ENCODE data around the gene IRAK1BP1.
A peak's percentile ranks its signal among the peaks of the same experiment; 100 is the strongest.
"Not testable (repeated sequence)": the region's sequence is repeated elsewhere in the genome, so short reads cannot be mapped to it uniquely, and the experiment has no call there.

The IRAK1BP1 gene, protein sequence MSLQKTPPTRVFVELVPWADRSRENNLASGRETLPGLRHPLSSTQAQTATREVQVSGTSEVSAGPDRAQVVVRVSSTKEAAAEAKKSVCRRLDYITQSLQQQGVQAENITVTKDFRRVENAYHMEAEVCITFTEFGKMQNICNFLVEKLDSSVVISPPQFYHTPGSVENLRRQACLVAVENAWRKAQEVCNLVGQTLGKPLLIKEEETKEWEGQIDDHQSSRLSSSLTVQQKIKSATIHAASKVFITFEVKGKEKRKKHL

DNA sequence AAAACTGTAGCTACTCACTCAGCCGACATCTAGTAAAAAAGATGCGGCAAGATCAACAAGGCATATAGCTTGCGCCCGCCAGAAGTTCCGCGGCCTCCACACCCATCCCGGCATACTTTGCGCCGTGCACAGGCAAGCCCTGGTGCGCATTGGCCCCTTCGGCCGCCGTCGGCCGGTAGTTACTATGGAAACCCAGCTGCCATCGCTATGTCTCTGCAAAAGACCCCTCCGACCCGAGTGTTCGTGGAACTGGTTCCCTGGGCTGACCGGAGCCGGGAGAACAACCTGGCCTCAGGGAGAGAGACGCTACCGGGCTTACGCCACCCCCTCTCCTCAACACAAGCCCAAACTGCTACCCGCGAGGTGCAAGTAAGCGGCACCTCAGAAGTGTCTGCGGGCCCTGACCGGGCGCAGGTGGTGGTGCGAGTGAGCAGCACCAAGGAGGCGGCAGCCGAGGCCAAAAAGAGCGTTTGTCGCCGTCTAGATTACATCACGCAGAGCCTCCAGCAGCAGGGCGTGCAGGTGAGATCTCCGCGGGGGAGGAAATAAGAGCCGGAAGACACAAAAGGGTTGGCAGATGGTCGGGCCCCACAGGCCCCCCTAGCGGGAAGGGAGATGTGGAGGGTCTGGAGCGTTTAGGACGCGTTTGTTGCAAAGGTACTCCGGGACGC lies at the start of gene IRAK1BP1:
TSS of gene IRAK1BP1 (plus strand) at position 182 of the 671 bp plus-strand sequence. CDS start at position 208, 26 bp downstream.
- peak; percentile 84 for DNase-seq (ENCODE audit: low read depth)

DNA sequence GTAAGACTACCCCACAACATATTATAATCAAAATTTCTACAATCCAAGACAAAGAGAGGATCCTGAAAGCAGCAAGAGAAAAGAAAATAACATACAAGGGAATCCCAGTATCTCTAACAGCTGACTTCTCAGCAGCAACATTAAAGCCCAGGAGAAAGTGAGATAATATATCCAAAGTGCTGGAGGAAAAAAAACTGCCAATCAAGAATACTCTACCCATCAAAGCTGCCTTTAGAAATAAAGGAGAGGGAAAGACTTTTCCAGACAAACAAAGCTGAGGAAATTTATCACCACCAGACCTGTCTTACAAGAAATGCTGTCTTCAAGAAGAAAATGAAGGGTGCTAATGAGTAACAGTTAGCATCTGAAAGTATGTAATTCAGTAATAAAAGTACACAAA lies 43.3 kb upstream of the IRAK1BP1 start:
- DNase-seq (ENCODE audit: low read depth) = no peak

DNA sequence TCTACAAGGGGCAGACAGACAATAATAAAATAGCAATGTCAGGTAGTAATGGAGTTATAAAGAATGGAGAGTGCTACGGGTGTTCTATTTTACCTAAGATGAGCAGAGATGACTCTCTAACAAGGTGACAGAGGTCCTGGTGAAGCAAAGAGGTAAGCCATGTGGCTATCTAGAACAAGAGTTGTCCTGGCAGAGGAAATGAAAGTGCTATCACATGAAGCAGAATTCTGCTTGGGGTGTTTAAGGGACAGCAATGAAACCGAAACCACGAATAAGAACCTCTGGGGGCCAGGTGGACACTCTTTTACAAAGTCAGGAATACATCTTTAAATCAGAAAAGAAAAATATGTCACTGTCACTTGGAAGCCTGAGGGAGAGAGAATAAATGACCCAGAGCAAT lies 37.9 kb upstream of the IRAK1BP1 start:
- DNase-seq (ENCODE audit: low read depth) = no peak

DNA sequence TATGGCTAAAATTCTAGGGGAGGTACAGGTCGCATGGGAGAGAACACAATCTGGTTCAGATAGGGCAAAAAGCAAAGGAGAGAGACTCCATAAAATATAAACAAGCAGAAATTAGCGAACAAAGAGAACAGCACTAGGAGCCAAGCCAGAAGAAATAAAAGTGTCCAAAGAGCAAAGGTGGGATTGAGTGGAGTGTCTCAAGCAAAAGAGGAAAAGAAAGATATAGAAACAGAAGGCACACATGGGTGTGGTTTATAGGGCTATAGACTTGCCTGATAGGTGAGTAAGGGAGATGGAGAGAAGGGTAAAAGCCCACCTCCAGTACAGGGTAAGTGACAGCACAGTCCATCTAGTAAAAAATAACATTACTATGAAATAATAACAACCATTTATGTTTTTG lies 36.5 kb upstream of the IRAK1BP1 start:
- DNase-seq (ENCODE audit: low read depth) = no peak

DNA sequence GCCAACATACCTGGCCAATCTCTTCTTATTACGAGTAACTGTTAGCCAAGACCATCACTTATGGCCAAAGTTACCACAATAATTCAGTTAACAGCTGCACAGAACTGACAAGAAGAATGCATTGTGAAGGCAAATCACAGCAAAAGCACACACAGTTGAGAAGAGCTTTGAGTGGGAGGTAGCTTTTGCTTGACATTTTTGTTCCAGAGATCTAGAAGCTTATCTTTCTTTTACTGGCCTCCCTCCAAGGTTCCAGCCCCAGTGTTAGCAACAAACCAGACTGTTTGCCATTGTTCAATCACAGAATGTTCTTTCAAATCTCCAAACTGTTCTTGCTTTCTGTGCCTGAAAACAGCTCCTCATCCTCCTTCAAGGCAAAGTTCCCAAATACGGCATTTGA lies 35.9 kb upstream of the IRAK1BP1 start:
- peak; percentile 76 for DNase-seq (ENCODE audit: low read depth)

DNA sequence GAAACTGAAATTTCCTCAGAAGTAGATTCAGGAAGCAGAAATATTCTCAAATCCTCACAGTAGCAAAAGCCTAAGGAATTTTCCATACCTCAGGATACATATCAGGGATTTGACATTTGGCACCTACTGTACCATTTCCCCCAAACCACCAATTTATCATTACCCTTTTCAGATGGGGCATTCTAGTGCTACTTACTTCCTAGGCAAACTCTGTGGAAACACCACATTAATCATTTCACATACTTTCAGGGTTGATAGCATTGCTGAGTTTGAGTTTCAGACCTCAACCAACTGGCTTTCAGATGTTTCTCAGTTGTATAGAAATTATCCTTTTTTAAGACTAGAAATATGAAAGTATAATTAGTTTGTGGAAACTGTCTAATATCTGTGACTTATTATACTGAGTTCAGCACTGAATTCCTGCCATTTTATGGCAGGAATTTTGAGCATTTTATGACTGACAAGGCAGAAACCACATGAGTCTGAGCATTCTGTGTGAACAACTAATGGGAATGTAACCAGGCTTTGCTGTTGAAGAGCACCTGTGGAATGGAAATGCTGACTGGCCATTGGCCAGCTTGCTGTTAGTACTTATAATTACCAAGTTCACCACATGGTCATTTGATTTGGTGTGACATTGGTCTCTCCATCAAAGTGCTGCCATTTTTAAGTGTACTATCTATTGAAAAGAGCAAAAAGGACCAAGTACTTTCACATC lies 35.1 kb upstream of the IRAK1BP1 start:
- DNase-seq (ENCODE audit: low read depth) = peak; percentile 47

DNA sequence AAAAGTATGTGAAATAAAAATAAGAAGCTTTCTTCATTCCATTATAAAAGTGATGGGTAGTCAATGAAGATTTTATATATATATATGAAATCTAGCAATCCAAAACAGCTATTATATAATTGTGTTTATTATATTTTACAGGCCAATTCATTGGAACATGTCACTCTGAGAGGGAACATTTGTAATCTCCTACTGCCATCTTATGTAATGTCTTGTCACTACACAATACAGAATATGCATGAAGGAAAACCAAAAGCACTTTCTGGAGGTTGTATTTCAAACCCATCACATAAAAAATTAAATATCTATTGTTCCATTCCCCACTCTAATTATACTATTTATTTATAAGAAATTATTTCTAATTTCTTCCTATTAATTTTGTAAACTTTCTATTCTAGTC lies 31.5 kb upstream of the IRAK1BP1 start:
- DNase-seq (ENCODE audit: low read depth) = no peak

DNA sequence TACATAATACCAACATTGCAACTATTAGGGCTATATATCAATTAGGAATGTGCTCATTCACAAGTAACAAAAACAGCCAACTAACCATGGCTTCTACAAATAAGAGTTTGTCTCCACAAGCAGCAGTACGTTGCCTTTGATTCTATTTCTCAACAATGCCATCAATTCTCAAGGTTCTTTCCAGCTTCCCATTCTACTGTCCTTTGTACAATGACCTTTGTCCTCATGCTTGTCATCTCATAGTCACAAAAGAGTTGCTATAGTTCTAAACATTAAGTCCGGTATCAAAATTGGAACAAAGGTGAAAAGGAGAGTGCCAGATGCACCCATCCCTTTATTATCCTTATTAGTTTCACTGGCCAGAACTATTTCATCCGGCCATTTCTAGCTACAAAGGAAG lies 30.8 kb upstream of the IRAK1BP1 start:
- no peak for DNase-seq (ENCODE audit: low read depth)

DNA sequence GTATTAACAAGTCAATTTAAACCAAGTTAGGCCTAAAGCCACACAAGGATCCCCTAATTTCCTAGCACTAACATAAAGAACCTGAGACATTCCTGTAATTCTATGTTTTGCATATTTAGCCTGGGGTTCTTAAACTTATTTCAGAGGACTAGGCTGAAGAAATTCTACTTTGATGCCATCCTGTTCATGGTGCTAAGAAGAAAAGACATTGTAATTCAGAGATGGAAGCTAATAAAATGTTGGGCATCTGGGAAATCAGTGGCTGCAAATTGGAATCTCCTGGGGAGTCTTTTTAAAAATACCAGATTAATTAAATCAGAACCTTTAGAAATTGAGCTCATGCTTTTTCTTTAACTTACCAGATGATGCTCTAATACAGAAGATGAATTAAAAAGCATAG lies 26.2 kb upstream of the IRAK1BP1 start:
- no peak for DNase-seq (ENCODE audit: low read depth)

DNA sequence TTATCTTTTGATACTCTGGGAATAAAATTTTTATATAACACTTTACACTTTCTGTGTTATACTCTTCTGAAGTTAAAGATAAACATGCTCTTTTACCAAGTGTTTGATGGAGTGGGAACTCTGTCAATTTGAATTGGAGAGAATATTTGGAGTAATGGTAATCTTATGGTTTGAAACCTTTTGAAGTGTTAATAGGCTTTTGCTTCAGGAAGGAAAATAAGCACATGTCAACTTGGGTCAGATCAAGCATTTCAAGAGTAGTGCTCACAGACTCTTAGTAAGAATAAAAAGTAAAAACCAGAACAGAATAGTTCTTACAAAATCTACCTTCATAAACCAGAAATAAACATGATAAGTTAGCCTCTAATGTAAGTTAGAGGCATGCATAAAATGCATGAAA lies 24.4 kb upstream of the IRAK1BP1 start:
- DNase-seq (ENCODE audit: low read depth) = no peak

DNA sequence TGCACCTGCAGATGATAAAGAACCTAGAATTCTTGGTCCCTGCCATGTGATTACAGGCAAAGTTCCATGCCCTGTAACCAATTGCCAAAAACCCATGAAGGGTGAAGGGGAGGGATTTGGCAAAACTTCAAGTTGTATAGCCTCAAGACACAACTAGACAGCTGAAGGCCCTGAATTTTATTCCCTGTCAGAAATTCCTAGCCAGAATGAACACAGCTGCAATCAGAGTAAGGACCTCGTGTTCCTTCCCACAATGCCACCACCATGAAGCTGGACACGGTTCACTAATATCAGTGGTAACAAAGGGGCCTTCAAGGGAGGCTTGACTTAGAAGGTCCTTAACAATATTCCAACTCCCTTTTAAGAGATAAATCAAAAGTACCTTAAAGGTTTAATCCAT lies 22.5 kb upstream of the IRAK1BP1 start:
- DNase-seq (ENCODE audit: low read depth) = no peak

DNA sequence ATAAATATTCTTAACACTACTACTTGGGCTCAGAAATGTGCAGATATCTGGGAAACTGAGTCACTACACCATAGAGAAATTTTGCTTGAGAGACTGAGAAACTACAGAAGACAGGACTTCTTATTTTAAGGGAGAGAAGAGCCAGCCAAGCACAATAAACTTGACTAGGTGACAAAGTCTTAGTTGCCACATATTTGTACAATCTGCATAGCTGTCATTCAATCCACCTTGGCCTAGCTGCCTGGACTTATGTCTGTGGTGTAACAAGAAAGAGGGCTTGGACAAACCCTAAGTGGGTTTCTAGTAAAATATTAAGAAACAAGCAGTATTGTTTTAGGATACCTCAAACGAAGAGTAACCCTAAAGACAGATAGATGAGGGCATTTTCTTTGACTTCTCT lies 21.8 kb upstream of the IRAK1BP1 start:
- DNase-seq (ENCODE audit: low read depth) = no peak

DNA sequence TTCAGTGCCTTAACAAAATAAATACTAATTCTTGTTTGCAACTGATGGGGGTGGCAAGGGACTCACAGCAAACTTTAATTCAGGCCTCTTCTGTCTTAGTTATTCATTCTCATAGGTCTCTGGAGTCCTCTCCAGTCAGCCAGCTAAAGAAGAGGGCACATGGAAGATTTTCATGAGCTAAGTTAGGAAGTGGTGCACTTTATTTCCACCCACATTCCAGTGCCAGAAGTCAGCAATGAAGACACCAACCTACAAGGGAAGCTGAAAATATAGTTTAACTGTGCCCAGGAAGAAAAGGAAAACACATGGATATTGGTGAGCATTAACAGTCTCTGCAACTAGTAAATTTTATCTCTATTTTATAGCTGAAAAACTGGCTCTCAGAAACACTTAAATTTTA lies 16.7 kb upstream of the IRAK1BP1 start:
- DNase-seq (ENCODE audit: low read depth) = no peak

DNA sequence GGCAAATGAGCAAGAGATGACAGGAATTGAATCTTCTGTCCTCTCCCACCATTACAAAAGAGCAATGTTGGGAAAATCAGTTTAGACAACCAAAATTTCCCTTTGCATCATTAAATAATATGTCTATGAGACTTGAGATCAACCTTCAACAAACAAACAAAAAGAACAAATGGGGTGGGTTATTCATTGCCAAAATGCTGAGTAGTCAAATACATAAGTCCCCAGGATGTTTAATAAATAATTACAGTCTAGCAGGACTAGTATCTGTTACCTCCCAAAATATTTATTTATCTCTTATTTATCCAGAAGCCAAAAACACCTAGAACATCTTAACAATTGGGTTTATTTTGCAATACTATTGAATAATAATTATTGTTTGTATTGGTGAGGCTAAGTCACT lies 16.2 kb upstream of the IRAK1BP1 start:
- DNase-seq (ENCODE audit: low read depth) = no peak

DNA sequence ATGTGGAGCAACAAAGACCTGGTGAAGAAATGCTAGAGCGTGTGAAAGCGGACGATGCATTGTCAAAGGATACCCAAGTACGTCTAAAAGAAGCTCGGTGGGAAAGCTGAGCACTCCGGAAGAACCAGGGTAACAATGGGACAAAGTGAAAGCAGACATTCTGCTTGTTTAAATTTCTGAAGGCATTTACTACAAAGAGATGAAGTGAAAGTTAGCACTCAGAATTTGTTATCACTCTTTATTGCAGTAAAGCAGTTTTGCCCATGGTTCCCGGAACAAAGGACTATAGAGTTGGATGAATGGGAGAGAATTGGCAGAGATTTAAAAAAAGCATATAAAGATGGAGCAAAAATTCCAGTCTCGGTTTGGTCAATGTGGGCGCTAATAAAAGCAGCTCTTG lies 12.8 kb upstream of the IRAK1BP1 start:
- DNase-seq (ENCODE audit: low read depth) = no peak

DNA sequence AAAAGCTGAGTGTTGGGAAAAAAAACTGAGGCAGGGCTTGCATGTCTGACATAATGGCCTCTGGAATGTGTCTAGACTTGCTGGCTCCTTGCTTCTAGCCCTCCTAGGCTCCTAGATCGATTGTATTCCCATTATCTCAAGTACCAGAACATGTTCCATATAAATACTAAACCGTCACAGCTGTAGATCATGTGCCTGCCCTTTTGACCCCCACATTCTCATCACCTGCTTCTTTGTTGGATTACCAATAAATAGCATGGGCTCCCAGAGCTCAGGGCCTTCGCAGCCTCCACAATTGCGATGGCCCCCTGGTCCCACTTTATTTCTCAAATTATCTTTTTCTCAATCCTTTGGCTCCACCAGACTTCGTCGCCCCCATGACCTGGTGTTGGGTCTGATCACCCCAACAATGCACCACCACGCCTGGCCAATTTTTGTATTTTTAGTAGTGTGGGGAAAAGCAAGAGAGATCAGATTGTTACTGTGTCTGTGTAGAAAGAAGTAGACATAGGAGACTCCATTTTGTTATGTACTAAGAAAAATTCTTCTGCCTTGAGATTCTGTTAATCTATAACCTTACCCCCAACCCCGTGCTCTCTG lies 8.9 kb upstream of the IRAK1BP1 start:
- DNase-seq (ENCODE audit: low read depth) = not testable (repeated sequence)

DNA sequence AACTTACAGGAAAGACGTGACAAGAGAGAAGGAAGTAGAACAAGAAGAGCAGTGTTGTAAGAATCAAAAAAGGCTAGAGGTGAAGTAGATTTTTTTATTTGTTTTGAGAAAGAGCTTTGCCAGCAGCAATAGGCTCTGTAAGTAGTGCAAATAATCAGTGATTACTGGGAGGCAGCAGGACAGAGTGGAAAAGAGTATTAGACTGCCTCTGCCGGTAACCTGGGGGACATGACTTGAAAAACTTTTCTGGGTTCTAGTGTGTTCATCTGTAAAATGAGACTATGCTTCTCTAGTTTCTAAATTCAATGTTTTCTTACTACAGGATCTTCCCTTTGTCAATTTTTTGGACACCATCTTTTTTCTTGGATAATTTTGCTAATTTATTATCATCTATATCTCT lies 5.8 kb upstream of the IRAK1BP1 start:
- peak; percentile 24 for DNase-seq (ENCODE audit: low read depth)

DNA sequence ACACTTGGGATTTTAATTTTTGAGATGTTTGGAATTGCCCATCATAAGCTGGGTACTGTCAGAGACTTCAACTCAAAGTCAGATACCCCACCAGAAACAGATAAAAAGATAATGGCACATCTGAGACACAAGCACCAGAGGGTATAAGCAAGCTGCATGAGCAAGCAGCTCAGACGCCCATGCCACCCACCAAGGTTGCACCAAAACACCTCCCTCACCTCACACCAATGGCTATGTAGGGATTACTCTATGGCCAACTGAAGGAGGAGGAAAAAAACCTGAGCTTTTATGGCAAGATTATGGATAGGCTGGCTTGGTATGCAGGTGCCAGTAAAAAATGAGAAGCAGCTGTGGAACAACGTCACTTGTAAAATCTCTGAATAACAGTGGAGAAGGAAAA lies 3.8 kb upstream of the IRAK1BP1 start:
- DNase-seq (ENCODE audit: low read depth) = no peak

DNA sequence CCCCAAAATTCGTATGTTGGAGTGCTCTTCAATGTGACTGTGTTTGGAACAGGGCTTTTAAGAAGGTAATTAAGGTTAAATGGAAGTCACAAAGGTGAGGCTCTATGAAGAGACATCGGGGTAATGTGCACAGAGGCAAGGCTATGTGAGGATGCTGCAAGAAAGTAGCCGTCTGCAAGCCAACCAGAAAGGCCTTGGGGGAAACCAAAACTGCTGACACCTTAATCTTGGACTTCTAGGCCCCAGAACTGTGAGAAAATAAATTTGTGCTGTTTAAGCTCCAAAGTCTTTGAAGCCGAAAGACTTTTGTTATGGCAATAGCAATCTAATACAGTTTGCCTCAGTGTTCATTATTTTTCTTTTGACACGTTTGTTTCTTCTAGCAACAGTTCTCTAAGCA lies 2.4 kb upstream of the IRAK1BP1 start:
- DNase-seq (ENCODE audit: low read depth) = no peak

DNA sequence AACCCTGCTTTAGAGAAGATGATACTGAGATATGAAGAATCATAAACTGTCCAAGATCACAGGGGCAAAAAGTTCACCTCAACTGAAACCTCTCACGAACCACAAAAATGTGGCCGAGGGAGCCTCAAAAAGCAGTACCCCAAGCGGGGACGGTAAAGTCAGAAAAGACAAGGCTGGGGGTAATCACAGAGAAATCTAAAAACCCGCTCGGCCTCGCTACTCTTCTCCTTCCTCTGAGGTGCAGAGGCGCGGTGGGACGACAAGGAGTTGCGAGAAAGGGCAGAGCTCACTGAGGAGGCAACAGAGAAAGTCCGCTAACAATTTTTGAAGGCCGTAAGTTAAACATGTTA lies 356 bp upstream of the IRAK1BP1 start:
- no peak for DNase-seq (ENCODE audit: low read depth)

DNA sequence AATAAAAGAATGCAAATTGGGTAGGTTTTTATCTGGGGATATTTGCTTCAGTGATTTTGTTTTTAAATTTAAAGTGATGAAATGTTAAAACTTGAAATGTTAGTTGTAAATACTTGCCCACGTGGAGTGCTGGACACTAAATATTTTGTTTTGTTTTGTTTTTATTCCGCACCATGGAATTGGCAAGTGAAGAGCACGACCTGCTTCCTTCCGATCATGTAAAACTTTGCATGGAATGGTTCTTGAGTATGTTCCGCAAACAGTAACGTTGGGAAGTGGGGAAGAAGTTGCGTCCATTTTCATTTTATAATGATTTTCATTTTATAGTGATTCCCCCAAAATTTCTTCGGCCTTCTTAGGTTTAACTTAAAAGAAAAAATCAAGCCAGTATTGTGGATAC lies 765 bp downstream of the IRAK1BP1 start:
- DNase-seq (ENCODE audit: low read depth) = no peak

DNA sequence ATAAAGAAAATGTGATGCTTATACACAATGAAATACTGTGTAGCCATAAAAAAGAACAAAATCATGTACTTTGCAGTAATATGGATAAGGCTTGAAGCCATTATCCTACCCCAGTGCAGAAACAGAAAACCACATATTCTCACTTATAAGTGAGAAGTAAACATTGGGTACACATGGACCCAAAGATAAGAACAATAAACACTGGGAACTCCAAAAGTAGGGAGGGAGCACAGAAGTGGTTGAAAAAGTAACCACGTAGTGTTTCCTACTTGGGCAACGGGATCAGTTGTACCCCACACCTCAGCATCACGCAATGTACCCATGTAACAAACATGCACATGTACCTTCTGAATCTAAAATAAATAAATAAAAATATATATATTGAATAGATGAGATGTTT lies 8.2 kb downstream of the IRAK1BP1 start:
- no peak for DNase-seq (ENCODE audit: low read depth)

DNA sequence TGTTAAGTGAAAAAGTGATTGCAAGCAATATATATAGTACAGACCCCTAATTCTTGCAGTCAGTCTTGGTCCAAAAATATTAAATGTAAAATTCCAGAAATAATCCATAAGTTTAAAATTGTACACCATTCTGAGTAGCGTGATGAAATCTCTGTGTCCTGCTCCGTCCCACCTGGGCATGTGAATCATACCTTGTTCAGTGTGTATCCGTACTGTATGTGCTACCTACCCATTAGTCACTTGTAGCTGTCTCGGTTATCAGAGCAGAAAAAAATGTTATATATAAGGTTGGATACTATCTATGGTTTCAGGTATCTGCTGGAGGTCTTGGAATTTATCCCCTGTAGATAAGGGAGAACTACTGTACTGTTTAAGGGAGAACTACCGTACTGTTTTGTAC lies 16.3 kb downstream of the IRAK1BP1 start:
- DNase-seq (ENCODE audit: low read depth) = no peak

Measured in iris pigment epithelial cell (primary cell).